Pulmonary artery endothelial cell (primary cell): ENCODE measurements around the gene MBD5. TPM values are rescaled to one million over a fixed set of nuclear protein-coding genes. Genes with fewer than 3 reads are reported as not detected.

Source experiments
- DNase-seq: peaks from one replicate; pipeline ENCODE4 v3.0.0-alpha.2; 2011; ENCODE audit warnings: low read depth, low spot score
- total RNA-seq: library from RNA; depleted of rRNA; stranded (reverse); fragments of >200 nt; gene quantifications from 2 replicates; pipeline ENCODE4 v1.2.3, GENCODE V29; 2014

Gene MBD5
- total RNA-seq, 1 donor from 2014 or later, result 7.3 TPM

DNA sequence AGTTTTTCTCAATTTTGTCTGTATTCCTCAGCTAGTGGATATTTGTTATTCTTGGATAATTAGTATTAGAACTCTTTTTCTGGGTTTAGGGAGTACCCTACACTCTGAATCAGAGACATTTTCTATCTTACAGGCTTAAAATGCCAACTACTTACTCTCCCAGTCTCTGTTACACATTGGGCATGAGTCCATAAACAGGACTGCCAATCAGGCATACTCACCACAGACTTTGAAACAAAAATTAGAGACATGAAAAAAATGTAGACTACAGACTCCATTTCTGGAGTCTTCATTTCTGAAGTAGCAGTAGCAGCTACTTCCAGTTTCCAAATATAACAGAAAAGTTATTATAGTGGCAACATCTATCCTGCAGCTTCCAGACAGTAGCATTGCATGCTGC is 279.7 kb downstream of the MBD5 start:
- no peak for DNase-seq

DNA sequence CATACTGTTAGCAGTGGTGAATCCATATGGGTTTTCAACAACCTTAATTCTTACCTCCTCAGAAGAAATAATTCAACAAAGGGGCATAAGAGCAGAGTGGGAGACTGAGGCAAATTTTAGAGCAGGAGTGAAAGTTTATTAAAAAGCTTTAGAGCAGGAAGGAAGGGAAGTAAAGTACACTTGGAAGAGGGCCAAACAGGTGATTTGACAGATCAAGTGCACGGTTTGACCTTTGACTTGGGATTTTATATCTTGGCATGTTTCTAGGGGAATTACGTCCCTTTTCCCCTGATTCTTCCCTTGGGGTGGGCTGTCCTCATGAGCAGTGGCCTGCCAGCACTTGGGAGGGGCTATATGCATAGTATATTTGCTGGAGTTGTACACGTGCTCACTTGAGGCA is 280.5 kb downstream of the MBD5 start:
- no peak for DNase-seq

DNA sequence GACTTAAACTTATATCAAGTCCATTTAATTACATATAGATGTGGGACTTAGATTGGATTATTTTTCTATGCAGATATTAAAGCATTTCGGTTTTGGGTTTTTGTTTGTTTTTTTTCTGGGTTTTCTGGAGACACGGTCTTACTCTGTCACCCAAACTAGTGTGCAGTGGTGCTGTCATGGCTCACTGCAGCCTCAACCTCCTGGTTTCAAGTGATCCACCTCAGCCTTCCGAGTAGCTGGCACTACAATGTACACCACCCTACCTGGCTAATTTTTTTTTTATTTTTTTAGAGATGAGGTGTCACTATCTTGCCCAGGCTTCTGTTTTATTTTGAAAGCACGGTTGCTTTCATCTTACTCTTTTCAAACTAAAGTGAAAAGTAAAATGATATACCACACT is 281.6 kb downstream of the MBD5 start:
- DNase-seq, result no peak

DNA sequence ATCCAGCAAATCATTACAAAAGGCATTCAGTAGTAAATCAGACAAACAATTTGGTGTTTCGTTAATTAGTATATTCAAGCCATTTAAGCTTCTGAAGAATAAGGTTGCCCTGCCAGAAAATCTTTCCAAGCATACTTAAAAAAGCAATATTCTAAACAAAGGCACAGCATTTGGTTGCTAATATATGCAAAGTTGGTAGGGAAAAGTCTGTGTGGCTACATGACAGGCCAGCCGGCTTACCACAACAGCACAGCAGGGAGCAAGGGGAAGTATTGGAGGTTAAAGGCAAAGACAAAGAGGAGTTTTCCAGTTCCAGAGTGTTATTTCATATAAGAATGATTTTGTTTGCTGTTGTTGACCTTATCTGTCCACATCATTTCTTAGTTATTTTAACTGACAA is 282.3 kb downstream of the MBD5 start:
- no peak for DNase-seq

DNA sequence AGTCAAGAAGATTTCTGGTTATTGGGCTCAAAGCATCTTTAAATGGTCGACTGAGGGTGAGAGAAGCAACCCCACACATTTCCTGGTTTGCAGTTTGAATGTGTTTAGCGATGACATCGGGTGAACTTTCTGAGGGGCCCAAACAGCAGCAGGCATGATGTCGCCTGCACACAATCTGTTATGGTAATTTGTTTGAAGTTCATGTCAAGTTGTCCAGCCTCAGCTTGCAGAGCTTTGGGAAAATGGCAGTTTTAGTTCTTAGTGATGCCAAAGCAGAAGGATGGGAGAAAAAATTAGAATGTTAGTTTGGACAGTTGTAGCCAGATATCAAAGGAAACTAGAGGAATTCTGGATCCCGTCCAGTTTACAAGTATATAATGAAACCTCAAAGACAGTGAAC is 284.6 kb downstream of the MBD5 start:
- DNase-seq, result no peak

DNA sequence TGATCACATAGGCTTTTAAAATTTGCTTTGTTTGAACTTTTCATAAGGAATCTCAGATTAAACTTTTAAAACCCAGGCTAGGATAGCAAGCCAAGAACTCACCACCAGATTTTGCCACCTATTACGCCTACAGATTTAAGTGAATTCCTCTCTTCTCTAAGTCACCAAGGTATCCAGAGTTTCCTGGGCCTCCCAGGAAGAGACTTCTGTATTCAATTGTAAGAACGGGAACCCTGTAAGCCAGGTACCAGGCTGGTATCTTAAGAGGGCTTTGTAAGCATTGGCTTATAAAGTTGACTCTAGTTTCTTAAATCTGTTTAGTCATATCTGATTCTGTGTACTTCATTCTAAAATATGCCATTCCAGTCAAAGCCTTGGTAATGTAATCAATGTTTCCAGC is 285.1 kb downstream of the MBD5 start:
- DNase-seq, result no peak

DNA sequence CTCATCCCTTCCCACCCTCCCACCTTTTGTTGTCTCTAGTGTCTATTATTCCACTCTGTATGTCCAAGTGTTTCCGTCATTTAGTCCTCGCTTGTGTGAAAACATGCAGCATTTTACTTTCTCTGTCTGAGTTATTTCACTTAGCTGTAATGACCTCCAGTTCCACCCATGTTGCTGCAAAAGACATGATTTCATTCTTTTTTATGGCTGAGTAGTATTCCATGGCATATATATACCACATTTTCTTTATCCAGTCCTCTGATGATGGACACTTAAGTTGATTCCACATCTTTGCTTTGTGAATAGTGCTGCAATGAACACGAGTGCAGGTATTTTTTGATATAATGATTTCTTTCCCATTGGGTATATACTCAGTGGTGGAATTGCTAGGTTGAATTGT is 296.7 kb downstream of the MBD5 start:
- DNase-seq, result no peak

DNA sequence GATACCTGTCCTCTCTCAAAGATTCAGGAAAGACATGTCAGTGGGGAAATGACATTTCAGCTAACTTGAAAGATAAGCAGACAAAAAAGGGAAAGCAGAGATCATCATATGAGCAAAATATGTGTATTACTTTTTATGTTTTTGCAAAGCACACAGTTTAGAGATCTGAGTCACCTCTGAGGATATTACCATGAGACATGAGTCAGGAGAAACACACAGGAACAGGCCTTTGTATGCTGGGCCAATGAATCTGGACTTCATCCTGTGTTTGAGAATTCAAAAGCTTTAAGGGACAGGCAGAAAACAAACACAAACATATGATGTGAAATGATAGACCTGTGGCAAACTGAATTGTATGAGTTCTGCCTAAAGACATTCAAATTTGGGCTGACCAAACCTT is 317.6 kb downstream of the MBD5 start:
- peak; percentile 60 for DNase-seq

DNA sequence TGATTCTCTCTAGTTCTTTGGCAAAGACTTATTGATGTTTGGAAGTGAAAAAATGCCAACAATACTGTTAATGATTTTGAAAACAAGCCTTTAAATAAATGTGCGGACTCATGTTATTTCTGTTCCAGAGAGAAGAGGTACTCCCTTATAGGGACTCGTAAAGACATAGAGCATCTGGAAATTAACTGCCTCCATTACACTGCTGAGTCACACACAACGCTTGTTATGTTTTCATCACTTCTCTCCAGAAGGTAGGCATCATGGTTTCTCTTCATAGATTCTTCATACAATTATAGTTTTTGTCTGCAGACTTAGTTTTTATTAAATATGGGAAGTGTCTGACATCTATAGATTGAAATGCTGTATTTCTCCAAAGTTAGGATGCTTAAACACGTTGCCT is 321.2 kb downstream of the MBD5 start:
- no peak for DNase-seq

DNA sequence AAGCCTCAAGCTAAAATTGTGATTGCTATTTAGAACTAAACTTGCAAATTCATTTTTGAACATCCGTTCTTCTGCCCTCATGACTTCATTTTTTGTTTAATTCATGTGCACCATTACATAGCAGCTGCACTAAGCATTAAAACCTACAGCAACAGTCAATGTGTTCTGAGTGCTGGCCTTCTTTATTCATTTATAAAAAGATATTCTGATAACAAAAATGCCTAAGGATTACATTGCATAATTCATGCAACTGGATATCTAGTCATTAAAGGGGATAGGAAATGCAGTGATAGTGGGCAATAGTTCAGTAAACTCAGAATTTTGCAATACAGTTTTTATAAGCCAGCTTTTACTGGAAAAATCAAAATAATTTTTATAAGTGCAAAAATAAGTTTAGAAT is 329.3 kb downstream of the MBD5 start:
- no peak for DNase-seq

DNA sequence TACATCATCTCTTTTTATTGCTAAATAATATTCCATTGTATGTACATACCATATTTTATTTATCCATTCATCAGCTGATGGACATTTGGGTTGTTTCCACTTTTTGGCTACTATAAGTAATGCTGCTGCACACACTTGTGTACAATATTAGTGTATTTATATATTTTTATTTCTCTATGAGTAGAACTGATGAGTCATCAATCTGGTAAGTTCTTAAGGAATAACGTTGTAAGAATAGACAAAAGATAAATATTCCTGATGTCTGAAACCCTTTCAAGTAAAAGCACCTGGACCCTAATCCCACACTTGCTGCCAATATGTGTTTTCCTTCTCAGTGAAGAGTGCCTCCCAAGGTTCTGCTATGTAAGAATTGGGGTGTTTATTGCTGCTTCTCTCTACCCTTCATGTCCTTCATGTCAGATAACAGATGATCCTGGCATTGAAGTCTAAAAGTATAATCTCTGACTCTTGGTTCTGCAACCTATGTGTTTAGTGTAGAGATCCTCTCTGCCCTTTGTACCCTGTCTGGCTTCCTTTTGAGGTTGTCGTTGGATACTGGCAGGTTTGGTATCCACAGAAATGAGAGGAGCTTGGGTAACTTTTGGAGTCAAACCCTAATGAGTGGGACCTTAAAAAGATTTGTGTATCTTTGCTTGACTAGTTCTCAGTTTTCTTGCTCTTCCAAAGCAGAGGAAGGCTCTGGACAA is 330.7 kb downstream of the MBD5 start:
- no peak for DNase-seq

DNA sequence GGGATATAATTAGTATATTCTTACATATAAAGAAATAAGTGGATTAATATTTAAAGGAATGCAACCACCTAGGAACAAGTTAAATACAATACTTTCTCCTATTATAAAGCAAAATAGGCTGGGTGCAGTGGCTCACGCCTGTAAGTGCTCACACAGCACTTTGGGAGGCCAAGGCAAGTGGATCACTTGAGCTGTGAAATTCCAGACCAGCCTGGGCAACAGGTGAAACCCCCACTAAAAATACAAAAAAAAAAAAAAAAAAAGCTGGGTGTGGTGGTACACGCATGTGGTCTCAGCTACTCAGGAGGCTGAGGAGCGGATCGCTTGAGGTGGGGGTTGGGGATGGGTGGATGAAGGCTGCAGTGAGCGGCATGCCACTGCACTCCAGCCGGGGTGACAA is 337.5 kb downstream of the MBD5 start:
- no peak for DNase-seq

DNA sequence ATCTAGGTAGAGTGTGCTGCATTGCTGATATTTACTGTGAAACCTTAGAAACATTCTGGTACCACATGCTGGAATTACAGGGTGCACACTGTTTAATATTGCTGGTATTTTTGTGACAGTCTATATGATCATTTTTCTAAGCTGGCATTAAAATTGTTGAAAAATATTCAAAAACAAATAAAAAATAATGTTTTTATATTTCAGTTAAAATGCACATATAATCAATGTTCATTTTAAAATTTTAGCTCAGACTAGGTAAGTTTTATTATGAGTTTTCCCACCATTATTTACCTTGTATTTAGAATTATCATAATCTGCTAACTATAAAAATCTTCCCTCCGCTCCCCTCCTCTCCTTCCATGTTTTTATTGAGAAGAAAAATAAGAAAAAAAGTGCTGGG is 339.8 kb downstream of the MBD5 start:
- no peak for DNase-seq

DNA sequence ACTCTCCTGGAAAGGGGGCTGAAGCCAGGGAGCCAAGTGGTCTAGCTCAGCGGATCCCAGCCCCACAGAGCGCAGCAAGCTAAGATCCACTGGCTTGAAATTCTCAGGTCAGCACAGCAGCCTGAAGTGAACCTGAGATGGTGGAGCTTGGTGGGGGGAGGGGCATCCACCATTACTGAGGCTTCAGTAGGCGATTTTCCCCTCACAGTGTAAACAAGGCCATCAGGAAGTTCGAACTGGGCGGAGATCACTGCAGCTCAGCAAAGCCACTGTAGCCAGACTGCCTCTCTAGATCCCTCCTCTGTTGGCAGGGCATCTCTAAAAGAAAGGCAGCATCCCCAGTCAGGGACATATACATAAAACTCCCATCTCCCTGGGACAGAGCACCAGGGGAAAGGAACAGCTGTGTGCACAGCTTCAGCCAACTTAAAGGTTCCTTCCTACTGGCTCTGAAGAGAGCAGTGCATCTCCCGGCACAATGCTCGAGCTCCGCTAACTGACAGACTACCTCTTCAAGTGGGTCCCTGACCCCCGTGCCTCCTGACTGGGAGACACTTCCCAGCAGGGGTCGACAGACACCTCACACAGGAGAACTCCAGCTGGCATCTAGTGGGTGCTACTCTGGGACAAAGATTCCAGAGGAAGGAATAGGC is 341.4 kb downstream of the MBD5 start:
- no peak for DNase-seq

DNA sequence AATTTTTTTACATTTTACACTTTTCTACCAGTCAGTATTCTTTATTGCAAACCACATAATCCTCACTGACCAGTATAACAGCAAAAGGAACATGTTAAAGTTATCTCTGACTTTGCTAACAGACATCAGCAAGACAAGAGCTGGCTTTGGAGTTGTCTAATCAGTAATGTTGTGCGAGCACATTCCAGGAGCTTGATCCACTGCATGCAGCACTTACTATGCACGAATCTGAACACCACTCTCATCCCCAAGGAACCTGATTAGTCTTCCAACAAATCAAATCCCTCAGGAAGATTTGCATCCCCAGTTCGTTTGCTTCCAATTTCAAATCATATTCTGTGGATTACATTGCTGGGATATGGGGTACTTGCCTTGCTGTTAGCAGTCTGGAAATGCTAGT is 354.3 kb downstream of the MBD5 start:
- no peak for DNase-seq

DNA sequence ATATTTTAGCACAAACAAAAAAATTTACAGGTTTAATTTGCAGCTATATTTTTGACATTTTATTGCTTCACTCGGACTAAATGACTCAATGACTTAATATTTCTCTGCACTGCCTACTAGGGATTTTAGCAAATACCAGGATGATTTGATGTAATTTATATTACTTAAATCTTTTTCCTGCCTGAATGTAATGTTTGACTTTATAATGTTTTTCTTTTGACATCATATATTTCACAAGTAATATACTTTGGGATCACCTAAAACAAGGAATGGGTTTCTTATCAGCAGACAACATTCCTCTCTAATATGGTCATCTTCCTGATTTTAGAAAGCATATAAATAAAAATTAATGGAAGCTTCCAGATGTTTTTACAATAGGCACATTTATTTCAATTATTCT is 370.4 kb downstream of the MBD5 start:
- peak; percentile 19 for DNase-seq

DNA sequence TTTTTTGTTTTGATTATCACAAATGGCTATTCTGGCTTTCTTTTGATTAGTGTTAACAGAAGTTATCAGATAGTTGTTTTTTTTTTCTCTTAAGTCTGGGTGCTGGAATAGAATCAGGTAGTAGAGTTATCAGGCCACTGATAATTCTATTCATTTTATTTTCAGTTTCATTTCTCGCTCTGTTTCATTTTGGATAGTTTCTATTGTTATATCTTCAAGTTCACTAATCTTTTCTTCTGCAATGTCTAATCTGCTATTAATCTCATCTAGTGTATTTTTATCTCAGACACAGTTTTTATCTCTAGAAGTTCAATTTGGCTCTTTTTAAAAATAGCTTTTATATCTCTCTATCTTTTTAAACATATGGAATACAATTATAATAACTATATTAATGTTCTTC is 381.9 kb downstream of the MBD5 start:
- no peak for DNase-seq

DNA sequence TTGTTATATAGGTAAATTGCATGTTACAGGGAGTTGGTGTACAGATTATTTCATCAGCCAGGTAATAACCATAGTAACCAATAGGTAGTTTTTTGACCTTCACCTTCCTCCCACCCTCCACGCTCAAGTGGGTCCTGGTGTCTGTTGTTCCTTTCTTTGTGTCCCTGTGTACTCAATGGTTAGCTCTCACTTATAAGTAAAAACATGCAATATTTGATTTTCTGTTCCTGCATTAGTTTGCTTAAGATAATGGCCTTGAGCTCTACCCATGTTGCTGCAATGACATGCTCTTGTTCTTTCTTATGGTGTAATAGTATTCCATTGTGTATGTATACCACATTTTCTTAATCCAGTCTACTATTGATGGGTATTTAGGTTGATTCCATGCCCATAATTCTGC is 390.0 kb downstream of the MBD5 start:
- DNase-seq, result no peak

DNA sequence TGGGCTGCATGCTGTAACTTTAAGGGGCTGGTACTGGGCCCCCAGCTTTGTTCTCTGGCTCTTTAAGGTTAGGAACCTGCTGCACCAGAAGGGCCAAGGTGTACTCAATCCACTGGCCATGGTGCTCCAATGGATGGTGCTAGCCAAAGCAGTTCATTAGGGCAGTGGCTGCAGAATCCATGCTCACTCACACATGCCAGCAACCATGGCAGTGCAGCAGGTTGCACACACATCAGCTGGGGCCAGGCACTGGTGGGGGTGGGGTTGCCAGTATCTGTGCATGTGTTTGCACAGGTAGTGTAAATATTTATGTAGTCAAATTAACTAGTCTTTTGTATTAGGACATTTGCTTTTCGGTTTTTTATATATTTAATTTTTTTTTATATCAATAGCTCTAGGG is 395.4 kb downstream of the MBD5 start:
- DNase-seq, result no peak

DNA sequence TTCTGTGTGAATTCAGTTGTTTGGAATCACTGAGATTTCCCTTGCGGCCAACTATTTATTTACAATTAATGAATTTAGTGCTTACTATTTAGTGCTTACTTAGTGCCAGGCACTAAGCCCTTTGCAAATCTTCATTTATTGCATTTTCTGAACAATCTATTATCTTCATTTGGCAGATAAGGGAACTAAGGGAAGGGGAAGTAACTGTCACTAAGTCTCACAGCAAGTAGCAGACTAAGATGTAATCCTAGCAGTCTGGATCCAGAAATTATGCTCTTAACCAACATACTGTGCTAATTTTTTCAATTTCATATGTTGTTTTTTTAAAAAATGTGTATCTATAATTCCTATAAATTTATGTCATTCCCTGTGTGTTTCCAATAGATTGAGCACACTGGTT is 409.2 kb downstream of the MBD5 start:
- no peak for DNase-seq

DNA sequence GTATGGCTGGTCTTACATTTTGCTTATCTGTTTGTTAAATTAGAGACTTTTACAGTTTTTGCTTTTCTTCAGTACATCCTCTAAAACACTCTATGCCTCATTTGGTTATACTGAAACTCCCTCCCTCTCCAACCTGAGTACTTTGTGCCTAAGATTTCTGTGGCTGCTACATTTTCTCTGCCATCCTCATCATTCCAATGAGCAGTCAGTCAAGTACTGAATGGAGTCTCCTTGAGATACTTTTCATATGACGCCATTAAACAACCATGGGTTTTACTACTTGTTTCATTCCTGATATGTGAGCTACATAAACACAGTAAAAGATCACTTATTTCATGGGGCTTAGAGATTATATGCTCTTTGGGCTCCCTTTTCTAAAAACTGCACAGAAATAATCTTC is 427.0 kb downstream of the MBD5 start:
- no peak for DNase-seq

DNA sequence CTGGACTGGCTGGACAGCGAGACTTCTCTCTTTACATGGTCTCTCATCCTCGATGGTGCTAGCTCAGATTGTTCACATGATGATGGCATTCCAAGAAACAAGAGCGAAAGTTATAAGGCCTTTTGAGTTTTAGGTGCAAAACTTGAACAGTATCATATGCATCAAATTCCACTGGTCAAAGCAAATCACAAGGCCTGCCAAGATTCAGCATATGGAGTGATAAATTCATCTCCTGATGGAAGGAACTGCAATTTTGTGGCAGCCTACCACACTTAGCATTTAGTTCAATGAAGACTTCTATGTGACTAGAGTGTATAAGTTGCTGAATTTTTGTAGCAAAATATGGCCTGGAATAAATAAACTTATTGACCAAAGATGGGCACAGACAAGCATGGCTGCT is 429.6 kb downstream of the MBD5 start:
- DNase-seq, result no peak

DNA sequence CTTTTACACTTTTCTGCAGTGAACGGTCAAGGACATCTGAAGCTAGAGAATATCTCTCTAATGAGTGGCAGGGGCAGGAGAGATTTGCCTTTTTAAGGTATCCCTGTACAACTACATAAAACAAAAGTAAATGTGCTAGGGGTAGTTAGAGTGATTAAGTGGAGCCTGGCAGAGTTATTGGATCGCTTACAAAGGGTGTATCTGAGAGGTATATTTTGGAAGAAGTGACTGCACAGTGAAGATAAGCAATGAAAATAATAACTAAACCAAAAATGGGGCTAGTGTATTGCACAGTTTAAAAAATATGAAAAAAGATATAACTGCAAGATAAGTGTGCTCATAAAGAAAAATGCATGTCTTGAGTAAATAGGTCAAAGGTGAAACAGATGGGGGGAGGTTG is 430.2 kb downstream of the MBD5 start:
- DNase-seq, result no peak

DNA sequence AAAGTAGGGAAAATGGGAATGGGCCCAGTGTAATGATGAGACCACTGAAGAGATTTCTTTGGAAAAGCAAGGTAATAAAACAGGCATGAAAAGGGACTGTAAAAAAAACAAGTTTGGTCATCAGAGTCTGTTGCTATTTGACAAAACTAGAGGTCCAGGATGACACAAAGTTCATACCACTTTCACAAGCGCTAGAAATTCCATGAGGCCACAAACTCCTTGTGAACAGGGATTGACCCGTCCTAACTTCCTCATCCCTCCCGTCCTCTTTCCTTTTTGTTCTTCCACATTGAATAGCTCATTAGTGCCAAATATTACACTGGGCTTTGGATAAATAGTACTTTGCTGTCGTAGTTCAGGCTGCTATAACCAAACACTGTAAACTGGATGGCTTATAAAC is 434.9 kb downstream of the MBD5 start:
- no peak for DNase-seq
